GM18508 (cell line): Measurements from ENCODE around the gene SORCS3.

Experiments
- ATAC-seq: cut with Tn5 transposase; IDR thresholded peaks from one replicate; pipeline ENCODE4 v1.9.1; 2021; ENCODE audit warnings: moderate number of reproducible peaks; ENCODE audit not compliant: insufficient read depth, unreplicated experiment

Gene SORCS3

DNA sequence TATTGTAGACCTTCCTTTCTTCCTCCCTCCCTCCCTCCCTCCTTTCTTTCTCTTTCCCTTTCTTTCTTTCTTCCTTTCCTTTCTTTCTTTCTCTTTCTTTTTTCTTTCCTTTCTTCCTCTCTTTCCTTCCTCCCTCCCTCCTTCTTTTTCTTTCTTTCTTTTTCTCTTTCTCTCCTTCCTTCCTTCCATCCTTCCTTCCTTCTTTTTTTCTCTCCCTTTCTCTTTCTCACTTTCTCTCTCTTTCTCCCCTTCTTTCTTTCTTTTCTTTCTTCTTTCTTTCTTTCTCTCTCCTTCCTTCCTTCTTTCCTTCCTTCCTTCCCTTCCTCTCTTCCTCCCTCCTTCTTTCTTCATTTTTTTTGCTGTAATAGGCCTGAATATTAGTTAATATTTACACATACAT lies 638.0 kb downstream of the SORCS3 start:
- ATAC-seq = no peak

DNA sequence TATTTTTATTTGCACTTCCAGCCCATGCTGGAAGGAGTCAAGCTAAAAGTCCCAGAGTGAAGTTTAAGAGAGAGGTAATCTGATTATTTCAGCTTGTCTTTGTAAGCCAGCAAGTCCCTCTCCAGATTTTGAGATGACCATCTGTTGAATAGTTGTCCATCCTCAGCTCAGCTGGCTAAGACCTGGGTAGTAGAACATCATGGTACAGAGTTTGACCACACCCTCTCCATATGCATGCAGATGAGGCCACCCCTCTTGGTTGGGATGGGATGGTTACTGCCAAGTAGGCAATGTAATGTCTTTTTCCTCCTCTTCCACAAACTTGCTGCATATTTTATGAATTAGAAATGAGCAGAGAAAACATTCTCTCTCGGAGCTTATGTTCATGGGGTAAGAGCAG lies 639.8 kb downstream of the SORCS3 start:
- ATAC-seq = no peak

DNA sequence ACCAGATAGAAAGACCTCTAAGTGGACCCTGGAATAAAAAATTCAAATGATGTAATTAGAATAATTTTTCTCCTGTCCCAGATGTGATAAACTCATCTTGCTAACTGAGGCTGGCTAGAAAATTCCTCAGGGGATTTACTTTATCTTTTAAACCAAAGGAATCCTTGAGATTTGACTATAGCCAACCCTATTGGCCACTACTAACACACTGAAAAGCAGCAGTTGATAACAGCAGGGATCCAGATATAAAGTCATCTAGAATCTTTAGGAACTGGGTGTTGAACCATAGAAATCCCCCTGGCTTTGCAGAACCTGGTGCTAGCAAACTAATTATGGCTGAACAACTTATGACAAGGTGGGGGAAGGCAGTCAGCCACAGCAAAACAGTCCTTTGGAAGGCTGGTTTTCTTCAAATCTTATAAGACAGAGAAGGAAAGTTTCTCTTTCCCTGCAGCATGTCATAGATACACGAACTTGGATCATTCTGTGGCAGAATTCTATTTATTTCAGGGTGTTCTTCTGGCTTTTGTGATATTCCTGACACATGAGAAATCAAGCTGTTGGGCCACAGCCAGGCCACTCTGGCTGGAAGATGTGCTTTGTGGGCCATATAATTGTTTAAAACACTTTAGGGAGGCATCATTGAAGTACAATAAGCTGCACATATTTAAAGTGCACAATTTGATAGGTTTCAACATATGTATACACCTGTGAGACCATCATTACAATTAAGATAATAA lies 643.6 kb downstream of the SORCS3 start:
- ATAC-seq = no peak

GRCh38 chr10:105288026-105288425 lies 646.9 kb downstream of the SORCS3 start:
- ATAC-seq = no peak

GRCh38 chr10:105288613-105289012 lies 647.5 kb downstream of the SORCS3 start:
- no peak for ATAC-seq

DNA sequence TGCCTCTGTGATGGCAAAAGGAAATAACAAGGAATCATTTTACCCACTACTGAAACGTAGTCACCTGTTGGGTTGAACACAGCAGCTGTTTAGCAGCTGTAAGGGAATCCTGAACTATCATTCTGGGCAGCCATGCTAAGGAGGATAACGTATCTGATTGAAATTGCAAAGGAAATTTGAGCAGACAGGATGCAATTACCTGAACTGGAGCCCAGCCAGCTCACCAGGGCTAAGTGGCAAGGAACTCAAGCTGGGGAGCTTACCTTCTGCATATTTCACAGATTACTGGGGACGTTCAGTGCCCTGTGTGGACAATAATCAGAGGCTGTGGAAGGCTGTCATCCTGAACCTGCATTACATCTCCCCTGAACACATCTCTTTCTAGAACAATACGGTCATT lies 650.5 kb downstream of the SORCS3 start:
- no peak for ATAC-seq

GRCh38 chr10:105292236-105292635 lies 651.1 kb downstream of the SORCS3 start:
- no peak for ATAC-seq
